Prostate gland (tissue), 2 donors: ENCODE data around the gene PRG2. TPM values are rescaled to one million over a fixed set of nuclear protein-coding genes. Genes with fewer than 3 reads are reported as not detected.

Source experiments
- DNase-seq: peaks from one replicate; pipeline ENCODE4 v3.0.0-alpha.2; 2019; ENCODE audit warnings: low spot score
- H3K27ac ChIP-seq, 2 donors: fragments of 200-600 bp; sonication (generic); 2 replicates each; pipeline ENCODE4 v1.5.1; 2017 to 2019
- H3K27me3 ChIP-seq: fragments of 200-600 bp; sonication (generic); replicated peaks from 2 replicates; pipeline ENCODE4 v1.5.1; 2019; ENCODE audit not compliant: insufficient read depth
- H3K36me3 ChIP-seq, 2 donors: fragments of 200-600 bp; sonication (generic); 1 replicate in 1 of 2; 2 replicates in 1 of 2; pipeline versions ENCODE4 v1.5.1 to v1.8.1; 2017 to 2019
- H3K4me1 ChIP-seq: fragments of 200-600 bp; sonication (generic); replicated peaks from 2 replicates; pipeline ENCODE4 v1.5.1; 2019
- H3K4me3 ChIP-seq, 2 donors: fragments of 200-600 bp; sonication (generic); 2 replicates each; pipeline ENCODE4 v1.5.1; 2017 to 2019
- H3K9me3 ChIP-seq: fragments of 200-600 bp; sonication (generic); 2 replicates; pipeline ENCODE4 v1.5.1; 2017
- POLR2A ChIP-seq: fragments of 450-650 bp; IDR thresholded peaks from one replicate; pipeline ENCODE4 v1.6.1; 2016; ENCODE audit warnings: antibody characterized with exemption, mild to moderate bottlenecking
- POLR2AphosphoS5 ChIP-seq: sonication (generic); formaldehyde crosslinking; IDR thresholded peaks from one replicate; pipeline ENCODE4 v1.6.1; 2017; ENCODE audit warnings: antibody characterized with exemption
- WGBS: methylation state at CpG from one replicate; pipeline ENCODE4 v1.1.5; 2018; 5-methylcytosine and 5-hydroxymethylcytosine counted together
- intact Hi-C: fragments of 100-400 bp; cut with DNase I; formaldehyde crosslinking; loops from one replicate; pipeline ENCODE4 v1.14.2; 2022
- total RNA-seq, 2 donors: library from RNA; depleted of rRNA; stranded (reverse); fragments of >200 nt; gene quantifications; one replicate each; pipeline ENCODE4 v1.1.0, GENCODE V29; 2016
- TF ChIP-seq, protein P1 (sequence below), 4 experiments: fragments of 200-600 bp in 2 of 4; fragments of 450-650 bp in 2 of 4; sonication (generic) in 2 of 4; IDR thresholded peaks; 1 replicate in 3 of 4; 2 replicates in 1 of 4; pipeline ENCODE4 v1.5.1; 2016 to 2019; ENCODE audit warnings: antibody characterized with exemption in 4 of 4, mild to moderate bottlenecking in 2 of 4, moderate library complexity in 2 of 4

PRG2 gene
- total RNA-seq, 2 donors from 2014 or later, result 0.36 TPM; not detected in 1

DNA sequence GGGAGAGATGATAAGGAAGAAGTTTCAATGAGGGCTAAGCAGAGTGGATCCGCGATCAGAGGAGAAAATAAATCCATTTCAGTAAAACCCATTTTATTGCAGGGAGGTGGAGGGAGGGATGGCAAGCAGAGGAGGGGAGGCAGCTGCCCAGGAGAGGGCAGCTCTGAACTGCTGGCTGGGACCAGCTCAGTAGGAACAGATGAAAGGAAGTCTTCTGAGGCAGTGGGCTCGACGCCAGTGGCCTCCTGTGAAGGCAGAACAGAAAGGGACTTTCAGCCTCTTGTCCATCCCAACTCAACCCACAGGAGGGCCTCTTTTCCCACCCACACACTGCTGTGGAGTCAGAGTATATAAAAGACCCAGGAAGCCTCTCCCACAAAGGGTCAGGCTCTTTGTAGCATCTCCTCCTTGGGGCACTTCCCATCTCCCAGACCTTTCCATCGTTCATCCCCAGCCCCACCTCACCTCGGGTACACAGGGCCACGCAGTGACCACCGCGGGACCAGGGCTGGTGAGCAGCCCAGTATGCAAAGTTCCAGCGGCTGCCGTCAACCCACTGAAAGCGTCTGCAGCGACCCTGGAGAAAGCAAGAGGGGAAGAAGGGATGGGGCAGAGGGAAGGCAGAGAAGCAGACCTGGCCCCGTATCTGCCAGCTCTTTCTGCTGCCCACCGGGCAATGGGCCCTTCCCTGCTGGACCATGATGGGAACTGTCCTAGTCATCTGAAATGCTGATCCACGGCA lies 3.0 kb downstream of the PRG2 start:
- Histone ChIP-seq H3K4me3 (no peak overlapping the region), H3K4me1 (no peaks in the 10 kb centered on the region), H3K27me3 (no peaks in the 10 kb centered on the region), H3K9me3 (no peaks in the 10 kb centered on the region), H3K36me3 (no peaks in the 10 kb centered on the region), H3K27ac (no peak overlapping the region)
- 71% methylated on average over 16 of the region's 16 CpGs for WGBS
- intact Hi-C loops, result no loop called here
- no peak for DNase-seq
- TF ChIP-seq POLR2AphosphoS5 (no peak), POLR2A (no peak)
- TF ChIP-seq, protein P1, sequence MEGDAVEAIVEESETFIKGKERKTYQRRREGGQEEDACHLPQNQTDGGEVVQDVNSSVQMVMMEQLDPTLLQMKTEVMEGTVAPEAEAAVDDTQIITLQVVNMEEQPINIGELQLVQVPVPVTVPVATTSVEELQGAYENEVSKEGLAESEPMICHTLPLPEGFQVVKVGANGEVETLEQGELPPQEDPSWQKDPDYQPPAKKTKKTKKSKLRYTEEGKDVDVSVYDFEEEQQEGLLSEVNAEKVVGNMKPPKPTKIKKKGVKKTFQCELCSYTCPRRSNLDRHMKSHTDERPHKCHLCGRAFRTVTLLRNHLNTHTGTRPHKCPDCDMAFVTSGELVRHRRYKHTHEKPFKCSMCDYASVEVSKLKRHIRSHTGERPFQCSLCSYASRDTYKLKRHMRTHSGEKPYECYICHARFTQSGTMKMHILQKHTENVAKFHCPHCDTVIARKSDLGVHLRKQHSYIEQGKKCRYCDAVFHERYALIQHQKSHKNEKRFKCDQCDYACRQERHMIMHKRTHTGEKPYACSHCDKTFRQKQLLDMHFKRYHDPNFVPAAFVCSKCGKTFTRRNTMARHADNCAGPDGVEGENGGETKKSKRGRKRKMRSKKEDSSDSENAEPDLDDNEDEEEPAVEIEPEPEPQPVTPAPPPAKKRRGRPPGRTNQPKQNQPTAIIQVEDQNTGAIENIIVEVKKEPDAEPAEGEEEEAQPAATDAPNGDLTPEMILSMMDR (IDR thresholded peaks at IDR 0.05), result no peak

DNA sequence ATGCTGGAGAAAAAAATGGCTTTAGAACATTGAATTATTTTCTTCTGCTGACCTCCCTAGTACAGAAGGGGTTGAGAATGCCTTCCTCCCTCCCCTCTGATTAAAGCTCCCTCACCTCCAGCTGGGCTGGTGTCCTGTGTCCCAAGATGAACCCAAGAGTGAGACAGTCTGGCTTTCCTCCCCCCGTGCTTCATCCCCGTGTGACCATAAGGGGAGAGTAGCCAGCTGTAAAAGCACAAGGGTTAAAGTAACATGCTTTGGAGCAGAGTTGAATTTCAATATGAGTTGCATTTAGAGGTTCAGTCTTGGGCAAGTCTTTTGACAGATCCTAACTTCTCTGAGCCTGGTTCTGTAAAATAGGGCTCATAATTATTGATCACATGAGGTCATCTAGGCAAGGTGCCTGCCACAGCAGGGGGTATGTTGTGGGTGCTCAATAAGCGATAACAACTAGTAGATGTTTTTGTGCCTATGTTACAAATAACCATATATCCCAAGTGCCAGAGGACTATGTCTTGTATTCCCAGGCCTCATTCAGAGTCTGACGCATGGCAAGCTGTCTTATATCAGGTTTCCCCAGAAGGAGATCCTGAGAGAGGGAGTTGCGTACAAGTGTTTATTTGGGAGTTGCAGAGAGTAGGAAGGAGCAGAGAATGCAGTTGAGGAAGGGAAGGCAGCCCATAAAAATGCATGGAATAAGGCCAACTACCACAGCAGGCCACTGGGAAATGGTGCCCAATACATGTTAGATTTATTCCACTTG lies 4.1 kb downstream of the PRG2 start:
- Histone ChIP-seq H3K4me3 (no peak overlapping the region), H3K36me3 (no peaks in the 10 kb centered on the region), H3K27me3 (no peaks in the 10 kb centered on the region), H3K9me3 (no peaks in the 10 kb centered on the region), H3K27ac (no peak overlapping the region), H3K4me1 (no peaks in the 10 kb centered on the region)
- no peak for TF ChIP-seq POLR2A
- TF ChIP-seq, protein P1 (IDR thresholded peaks at IDR 0.05), result no peak
- TF ChIP-seq POLR2AphosphoS5, result no peak
- no peak for DNase-seq
- WGBS, result 65% methylated on average over 5 of the region's 5 CpGs
- intact Hi-C loops, result no loop called here

DNA sequence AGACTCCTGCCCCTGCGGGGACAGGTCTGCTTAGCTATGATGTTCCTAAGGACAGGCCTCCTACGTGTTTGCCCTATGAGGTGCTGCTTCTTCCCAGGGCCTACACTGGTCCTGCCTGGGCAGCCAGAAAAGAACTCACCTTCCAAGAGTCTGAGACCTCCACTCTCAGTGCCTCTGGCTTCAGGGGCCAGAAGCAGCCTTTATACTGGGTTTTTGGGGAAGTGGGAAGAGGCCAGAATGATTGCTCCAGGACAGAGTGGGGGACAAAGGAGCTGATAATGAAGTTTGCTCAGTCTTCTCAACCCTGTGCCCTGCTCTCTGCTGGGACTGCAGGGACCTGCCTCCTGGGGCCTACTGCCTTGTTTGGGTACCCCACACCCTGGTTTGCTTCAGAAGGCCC lies 9.5 kb downstream of the PRG2 start, which contains the start of gene PRG3:
TSS of gene PRG3 (minus strand) at position 176 of the 400 bp plus-strand sequence. CDS start 442 bp downstream, outside the sequence.
- WGBS, result 65% methylated on average over 2 of the region's 2 CpGs
- no peak within 1 kb of the TSS for H3K27ac ChIP-seq
- no peaks in the 10 kb centered on the region for H3K4me1 ChIP-seq
- H3K27me3 ChIP-seq, result peaks cover 5% of the 10 kb centered on the region
- TF ChIP-seq POLR2A (no peak), POLR2AphosphoS5 (no peak)
- TF ChIP-seq, protein P1 (IDR thresholded peaks at IDR 0.05), result no peak
- H3K36me3 ChIP-seq, result no peaks in the 10 kb centered on the region
- no peak within 1 kb of the TSS for H3K4me3 ChIP-seq
- intact Hi-C loops, result no loop called here
- no peak for DNase-seq
- H3K9me3 ChIP-seq, result no peaks in the 10 kb centered on the region

DNA sequence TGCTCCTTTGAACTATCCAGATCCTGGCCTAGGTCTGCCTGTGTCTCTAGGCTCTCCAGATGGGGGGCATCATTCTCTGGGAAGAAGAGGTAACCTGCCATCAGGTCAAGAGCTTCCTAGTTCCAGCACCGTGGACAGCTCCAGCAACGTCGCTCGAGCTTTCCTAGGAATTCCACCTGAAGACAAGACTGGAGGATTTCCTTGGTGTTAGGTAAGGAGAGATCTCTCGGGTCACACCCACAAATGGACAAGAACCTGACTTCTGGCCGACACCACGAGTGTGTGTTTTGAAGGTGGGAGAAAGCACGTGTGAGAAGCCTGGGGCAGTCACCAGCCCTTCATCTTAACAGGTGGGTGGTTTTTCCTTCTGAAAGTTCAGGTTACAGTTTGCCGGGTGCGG lies 10.7 kb downstream of the PRG2 start:
- no peak overlapping the region for H3K27ac ChIP-seq
- H3K9me3 ChIP-seq, result no peaks in the 10 kb centered on the region
- no peak for TF ChIP-seq POLR2A
- TF ChIP-seq, protein P1 (IDR thresholded peaks at IDR 0.05), result no peak
- TF ChIP-seq POLR2AphosphoS5, result no peak
- DNase-seq, result no peak
- no peaks in the 10 kb centered on the region for H3K36me3 ChIP-seq
- peaks cover 5% of the 10 kb centered on the region for H3K27me3 ChIP-seq
- no peak overlapping the region for H3K4me3 ChIP-seq
- intact Hi-C loops, result no loop called here
- no peaks in the 10 kb centered on the region for H3K4me1 ChIP-seq
- 38% methylated on average over 9 of the region's 10 CpGs for WGBS
